GM10248 (cell line): ENCODE data around the gene HCN4.
A peak's percentile ranks its signal among the peaks of the same experiment; 100 is the strongest.

Experiments
- CTCF ChIA-PET: fragments of 300-600 bp; sonication (Branson Sonifier 250); formaldehyde crosslinking; extraction: SDS; loops from one replicate; lab custom pipeline; 2021; ENCODE audit warnings: antibody characterized with exemption; lab: Yijun Ruan, JAX
- POLR2A ChIA-PET: fragments of 350-650 bp; sonication (Branson Sonifier 250); formaldehyde crosslinking; extraction: SDS; loops from one replicate; lab custom pipeline; 2020; ENCODE audit warnings: antibody characterized with exemption; lab: Yijun Ruan, JAX
- DNase-seq: peaks from one replicate; pipeline ENCODE4 v3.0.0; 2012; ENCODE audit errors: extremely low spot score
- CTCF ChIP-seq: IDR thresholded peaks from 2 replicates; pipeline ENCODE4 v1.5.1; 2012; ENCODE audit warnings: mild to moderate bottlenecking, low read depth; ENCODE audit errors: extremely low read depth, missing control alignments, control extremely low read depth

HCN4 gene

GRCh38 chr15:73330206-73331051 is 38.3 kb downstream of the HCN4 start:
- no peak for DNase-seq
- TF ChIP-seq CTCF = no peak
- CTCF ChIA-PET = interaction anchor here (1.6 kb wide), 1 partner anchor 9 kb away, joined by 3 read pairs; no protein-coding TSS in a partner anchor
- POLR2A ChIA-PET = no interaction called here

- no peak for DNase-seq
- CTCF ChIA-PET = no interaction called here
These were observed 39.1 kb downstream of the HCN4 start for GRCh38 chr15:73329501-73330200.

GRCh38 chr15:73328981-73329380 is 39.8 kb downstream of the HCN4 start:
- POLR2A ChIA-PET = no interaction called here
- CTCF ChIA-PET = no interaction called here
- no peak for DNase-seq
- TF ChIP-seq CTCF = no peak

More at GRCh38 chr15:73329501-73330200, 39.1 kb downstream of the HCN4 start:
- POLR2A ChIA-PET = no interaction called here
- TF ChIP-seq CTCF = no peak

GRCh38 chr15:73328149-73328820 is 40.5 kb downstream of the HCN4 start:
- TF ChIP-seq CTCF = no peak
- ChIA-PET CTCF (no interaction called here), POLR2A (no interaction called here)
- no peak for DNase-seq

GRCh38 chr15:73326157-73326556 is 42.6 kb downstream of the HCN4 start:
- CTCF ChIA-PET = interaction anchor here (1.7 kb wide), 1 partner anchor 9 kb away, joined by 5 read pairs; no protein-coding TSS in a partner anchor
- POLR2A ChIA-PET = no interaction called here
- no peak for TF ChIP-seq CTCF
- no peak for DNase-seq

- ChIA-PET CTCF (interaction anchor here (1.4 kb wide), 1 partner anchor 311 kb away, joined by 3 read pairs; no protein-coding TSS in a partner anchor), POLR2A (no interaction called here)
- TF ChIP-seq CTCF = no peak
- peak; percentile 62 for DNase-seq
These were observed 43.4 kb downstream of the HCN4 start for GRCh38 chr15:73325191-73325861.
